NCI-H2081 (cell line): ENCODE data around the gene TMEM19.

Experiments
- DNase-seq, 2 experiments: peaks; one replicate each; lab custom pipeline; 2025; lab: John Stamatoyannopoulos, UW

TMEM19 gene

DNA sequence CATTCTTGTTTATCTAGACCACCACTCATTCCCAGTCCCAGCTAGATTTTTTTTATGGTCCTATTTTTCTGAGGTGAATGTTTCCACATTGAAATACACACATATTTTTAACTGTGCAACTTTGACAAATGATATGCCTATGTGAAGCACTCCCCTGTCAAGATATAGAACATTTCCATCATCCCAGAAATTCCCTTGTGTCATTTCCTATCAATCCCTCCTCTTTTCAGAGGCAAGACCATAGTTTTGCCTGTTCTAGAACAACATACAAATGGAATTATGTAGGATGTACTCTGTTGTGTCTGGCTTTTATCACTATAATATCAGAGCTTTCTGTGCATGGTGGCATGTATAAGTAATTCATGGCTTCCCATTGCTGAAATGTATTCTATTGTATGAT, 32.7 kb downstream of the TMEM19 start:
- DNase-seq: no peak

DNA sequence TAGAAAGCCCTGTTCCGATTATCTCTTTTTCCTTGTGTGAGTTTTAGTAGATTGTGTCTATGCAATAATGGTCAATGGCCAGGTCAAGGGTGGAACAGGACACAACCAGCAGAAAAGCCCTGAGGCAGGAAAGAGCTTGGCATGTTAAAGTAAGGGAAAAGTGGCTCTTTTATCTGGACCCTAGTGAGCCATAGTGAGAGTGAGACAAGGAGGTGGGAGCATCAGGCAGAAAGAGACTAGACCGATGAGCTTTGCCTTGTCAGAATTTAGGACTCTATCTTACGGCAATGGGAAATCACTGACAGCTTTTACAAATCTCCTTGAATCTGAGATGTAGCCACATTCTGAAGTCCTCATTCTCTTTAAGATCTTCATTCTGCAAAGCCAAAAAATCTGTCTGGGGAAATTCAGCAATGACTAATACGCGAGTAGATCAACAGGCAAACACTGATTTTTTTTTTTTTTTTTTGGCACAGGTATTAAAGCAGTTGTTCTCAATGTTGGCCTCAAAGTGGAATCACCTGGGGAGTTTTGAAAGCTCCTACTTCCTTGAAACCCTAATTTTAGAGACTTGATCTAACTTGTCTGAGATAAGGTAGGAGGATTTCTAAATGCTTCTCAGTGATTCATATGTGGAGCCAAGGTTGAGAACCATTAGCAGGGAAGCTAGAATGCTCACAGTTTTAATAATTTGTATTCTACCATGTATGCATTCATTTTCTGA, 33.9 kb downstream of the TMEM19 start:
- DNase-seq: no peak

DNA sequence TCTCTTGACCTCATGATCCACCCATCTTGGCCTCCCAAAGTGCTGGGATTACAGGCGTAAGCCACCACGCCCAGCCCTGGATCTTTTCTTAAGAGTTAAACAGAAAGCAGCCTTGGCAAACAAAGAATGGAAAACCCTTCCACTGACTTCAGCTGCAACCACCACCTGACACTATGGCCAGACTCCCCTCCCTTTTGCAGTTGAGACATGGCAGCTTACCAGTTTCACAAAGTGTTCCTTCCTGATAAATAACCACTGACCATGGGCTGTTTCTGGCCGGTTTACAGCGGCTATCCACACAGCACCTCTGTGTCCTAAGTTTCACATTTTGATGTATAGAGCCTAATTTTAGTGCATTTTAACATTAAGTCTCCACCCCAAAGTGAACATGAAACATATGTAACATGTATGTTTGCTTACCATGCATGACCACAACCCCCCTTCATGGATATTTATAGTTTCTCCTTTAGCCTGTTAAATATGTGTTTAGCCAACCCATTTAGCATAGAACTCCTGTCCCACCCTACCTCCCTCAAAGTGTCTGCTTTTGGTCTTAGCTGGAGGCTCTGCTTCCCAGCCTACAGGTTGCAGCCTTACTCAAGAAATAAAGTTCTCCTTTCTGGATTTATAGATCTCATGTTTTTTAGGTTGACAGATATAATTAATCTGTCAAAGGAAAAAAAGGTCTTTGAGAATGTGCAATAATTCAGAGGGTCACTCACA, 36.1 kb downstream of the TMEM19 start:
- DNase-seq: no peak

DNA sequence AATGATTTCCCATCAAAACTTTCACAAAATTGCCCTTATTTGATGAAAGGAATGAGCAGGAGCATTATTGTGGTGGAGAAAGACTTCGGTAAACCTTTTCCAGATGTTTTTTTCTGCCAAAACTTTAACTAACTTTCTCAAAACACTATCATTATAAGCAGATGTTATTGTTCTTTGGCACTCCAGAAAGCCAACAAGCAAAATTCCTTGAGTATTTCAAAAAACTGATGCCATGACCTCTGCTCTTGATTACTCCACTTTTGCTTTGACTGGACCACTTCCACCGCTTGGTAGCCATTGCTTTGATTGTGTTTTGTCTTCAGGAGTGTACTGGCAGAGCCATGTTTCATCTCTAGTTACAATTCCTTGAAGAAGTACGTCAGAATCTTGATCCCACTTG, 39.1 kb downstream of the TMEM19 start:
- DNase-seq: no peak

DNA sequence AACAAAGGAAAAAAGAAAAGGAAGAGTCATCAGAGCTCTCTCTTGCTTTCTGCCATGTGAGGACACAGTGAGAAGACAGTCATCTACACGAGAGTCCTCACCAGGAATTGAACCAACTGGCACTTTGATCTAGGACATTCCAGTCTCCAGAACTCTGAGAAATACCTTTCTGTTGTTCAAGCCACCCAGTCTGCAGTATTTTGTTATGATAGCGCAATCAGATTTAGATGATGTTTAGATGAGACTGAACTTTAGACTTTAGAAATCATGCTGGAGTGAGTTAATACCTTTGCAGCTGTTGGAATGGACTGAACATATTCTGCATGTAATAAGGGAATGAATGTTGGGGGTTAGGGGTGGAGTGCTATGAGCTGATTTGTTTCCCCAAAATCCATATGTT, 40.7 kb downstream of the TMEM19 start:
- DNase-seq: no peak

DNA sequence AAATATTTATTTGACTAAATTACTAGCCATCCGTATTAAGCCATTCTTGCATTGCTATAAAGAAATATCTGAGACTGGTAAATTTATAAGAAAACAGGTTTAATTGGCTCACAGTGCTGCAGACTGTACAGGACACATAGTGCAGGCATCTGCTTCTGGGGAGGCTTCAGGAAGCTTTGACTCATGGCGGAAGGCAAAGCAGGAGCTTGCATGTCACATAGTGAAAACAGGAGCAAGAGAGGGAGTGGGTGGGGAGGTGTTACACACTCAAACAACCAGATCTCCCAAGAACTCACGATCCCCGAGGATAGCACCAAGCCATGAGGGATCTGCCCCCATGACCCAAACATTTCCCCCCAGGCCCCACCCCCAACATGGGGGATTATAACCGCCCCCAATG, 42.1 kb downstream of the TMEM19 start:
- no peak for DNase-seq

DNA sequence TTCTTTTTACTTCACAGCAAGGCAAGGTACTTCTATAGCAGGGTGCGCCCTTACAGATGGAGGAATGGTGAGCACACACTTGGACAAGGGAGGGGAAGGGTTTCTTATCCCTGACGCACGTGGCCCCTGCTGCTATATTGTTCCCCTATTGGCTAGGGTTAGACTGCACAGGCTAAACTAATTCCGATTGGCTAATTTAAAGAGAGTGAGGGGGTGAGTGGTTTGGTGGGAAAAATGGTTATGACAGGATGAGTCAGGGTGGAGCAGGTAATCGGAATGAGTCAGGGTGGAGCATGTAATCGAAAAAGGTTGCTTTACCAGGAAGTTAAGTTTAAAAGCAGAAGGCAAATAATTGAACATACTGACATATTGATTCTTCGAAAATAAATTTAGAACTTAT, 45.1 kb downstream of the TMEM19 start:
- DNase-seq: no peak

DNA sequence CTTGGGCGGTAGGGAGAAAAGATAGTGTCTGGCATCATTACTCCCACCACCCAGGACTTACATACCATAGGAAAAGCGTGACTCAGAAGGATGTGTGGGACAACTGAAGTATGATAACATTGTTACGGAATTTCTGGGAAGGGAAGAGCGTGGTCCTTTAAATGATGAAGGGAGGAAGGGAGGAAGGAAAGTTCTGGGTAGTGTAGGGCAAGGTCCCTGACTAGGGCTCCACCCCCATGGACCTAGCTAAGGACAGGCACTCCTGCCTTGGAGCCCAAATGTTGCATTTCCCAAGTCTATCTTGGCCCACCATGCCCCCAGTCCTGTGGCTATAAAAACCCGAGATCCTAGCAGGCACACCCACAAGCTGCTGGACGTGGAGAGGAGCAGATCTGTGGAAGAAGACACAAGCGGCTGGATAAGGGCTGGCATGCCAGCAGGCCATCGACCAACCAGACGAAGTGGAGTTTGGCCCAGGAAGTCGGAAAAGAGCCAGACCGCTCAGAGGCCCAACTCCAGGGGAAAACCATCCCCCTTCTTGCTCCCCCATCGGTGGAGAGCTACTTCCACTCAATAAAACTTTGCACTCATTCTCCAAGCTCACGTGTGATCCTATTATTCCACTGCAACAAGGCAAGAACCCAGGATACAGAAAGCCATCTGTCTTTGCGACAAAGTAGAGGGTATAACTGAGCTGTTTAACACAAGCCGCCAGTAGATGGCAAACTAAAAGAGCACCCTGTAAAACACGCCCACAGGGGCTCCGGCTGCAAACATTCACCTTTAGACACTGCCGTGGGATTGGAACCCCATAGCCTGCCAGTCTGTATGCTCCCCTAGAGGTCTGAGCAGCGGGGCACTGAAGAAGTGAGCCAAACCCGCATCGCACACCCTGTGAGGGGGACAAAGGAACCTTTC, 45.8 kb downstream of the TMEM19 start:
- no peak for DNase-seq

DNA sequence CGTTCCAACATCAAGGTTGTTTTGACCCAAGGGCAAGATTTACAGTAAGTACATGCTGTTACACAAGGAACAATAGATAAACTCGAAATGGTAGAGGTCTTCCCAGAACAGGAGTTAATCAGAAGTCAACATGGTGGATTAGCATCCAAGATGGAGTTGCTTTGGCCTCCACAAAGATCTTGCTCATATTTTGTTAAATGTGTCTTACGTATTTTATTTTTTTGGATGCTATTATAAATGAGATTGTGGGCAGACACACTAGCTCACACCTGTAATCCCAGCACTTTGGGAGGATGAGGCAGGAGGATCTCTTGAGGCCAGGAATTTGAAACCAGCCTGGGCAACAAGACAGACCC, 46.5 kb downstream of the TMEM19 start:
- no peak for DNase-seq

DNA sequence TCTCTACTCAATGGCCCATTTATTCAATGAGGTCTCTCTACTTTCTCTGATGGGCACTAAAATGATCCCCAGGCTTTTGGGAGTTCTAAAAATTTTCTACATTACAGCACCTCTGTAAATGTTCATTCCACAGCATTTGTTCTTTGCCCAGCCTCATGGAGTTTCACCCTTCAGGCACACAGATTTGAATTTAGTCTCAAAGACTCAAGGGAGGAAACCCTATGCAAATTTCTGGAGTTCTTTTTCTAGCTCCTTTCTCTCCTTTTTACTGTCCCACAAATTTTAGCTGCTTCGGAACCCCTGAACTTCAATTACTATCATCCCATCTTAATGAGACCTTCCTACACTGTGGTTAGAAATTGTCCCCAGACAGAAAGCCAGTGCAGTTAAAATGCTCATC, 51.3 kb downstream of the TMEM19 start:
- no peak for DNase-seq

DNA sequence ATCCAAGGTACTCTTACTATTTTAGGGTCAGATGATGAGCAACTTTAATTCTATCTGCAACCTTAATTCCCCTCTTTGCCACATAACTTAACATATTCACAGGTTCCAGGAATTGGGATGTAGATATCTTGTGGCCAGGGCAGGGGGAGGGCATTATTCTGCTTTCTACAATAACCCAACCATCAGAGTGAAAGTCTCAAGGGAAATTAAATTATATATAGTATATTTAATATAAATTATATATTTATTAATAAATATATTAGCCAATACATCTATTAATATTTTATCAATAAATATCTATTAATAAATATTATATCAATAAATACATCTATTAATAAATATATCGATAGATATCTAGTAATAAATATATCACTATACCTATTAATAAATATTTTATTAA, 57.1 kb downstream of the TMEM19 start:
- DNase-seq: no peak

DNA sequence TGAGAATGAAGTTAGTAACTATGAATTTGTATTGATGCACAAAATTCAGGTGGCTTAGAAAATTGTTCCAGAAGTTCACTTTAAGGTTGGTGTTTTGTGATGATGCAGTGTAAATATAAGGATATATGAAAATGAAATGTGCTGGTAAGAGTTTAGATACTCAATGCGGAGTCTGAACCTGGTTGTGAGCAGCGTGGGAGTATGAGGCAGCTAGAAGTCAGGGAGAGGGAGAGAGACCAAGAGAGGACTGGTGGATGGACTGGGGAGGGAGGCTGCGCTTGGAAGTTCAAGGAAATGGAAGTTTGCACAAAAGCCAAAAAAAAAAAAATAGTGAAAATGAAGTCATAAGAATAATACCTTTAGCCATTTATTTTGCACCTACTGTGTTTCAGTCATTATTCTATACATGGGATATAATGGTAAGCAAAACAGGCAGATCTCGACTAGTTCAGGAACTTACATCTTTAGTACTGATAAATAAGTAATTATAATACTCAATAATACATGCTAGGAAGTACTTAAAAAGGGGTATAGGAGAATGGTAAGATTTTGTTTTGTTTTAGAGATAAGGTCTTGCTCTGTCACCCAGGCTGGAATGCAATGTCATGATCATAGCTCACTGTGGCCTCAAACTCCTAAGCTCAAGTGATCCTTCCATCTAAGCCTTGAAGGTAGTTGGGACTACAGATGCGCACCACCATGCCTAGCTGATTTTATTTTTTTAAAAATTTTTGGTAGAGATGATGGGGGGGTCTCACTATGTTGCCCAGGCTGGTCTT, 58.8 kb downstream of the TMEM19 start:
- no peak for DNase-seq

DNA sequence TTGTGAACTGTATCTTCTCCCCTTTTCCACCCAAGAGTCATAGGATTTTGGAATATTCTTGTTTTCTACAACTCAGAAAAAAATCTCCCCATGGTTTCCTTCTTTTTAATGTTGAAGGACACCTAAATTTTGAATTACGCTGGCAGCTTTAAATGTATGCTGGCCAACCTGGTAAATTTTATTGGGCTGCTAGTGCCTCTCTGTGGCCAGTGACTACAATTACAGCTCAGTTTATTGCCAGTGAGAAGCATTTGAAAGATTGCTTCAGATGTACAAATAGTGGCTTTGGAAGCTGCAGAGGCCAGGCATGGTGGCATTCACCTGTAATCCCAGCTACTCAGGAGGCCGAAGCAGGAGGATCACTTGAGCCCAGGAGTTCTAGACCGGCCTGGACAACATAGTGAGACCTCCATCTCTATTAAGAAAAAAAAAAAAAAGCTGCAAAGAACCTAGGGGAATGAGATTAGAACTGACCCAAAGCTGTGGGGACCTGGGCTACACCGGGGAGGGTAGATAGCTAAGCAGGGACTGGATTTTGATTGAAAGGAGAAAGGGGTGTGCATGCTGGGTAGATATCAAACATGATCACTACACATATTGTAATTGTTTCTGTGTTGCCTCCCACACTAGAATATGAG, 61.2 kb downstream of the TMEM19 start:
- peak; percentile 57 to 70 for DNase-seq

DNA sequence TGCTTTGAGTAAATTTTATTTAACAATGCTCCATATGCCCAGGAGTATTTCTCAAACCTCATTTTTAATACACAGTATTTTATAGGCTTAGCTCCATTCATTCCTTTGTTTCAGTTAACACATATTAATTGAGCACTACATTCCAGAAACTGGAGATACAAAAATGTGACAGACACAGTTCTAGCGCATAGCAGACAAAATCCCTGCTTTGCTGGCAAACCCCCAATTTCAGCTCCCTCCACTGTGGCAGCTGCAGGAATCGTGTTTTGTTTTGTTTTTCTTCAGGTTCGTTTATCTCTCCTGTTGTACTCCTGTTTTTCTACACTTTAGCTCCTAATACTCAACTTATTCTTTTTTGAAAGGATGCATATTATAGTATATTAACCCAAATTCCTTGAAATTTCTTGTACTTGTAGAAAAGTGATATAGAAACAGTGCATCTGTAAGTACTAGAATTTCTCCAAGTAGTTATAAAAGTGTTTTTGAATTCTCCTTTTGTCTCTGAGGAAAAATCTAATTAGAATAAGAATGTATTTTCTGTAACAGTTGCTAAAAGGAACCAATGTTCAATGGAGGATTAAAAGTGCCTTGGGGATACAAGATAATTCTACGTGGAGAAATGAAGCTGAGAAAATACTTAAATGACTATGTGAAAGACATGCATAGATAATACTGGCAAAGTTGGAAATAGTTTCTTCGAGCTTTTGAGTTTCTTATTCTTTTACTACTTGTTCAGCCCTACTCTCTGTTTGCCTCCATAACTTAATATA, 62.4 kb downstream of the TMEM19 start:
- no peak for DNase-seq

DNA sequence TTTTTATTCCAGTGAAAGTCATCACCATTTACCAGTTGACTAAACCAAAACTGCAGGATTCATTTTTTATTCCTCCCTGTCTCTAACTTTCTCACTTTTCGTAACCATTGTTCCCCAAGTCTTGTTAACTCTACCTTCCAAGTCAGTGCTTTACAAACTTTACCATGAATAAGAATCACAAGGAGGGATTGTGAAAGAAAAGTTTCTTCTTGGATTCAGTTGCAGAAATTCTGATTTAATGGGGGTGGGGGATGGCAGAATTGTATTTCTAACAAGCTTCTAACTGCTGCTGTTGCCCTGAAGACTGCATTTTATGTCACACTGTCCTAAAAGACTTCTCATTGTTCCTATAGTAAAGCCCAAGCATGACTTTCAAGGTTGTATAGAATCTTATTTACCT, 63.8 kb downstream of the TMEM19 start:
- no peak for DNase-seq

DNA sequence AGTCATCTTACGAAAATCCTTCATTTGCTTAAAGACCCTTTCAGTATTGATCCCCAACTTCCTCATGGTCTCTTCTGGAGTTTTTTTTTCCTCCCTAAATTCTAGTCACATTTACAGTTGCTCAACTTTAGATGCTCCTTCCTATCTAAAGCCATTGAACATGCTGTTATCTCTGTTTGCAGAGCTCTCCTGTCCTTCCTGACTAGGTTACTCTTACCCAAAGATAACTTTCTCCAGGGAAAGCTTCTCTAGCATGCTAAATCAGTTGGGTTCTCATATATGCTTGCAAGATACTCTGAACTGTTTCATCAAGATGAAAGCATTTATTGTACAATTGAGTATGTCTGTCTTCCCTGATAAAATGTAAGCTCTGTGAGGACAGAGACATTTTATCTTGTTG, 67.0 kb downstream of the TMEM19 start:
- no peak for DNase-seq
